Measurements from ENCODE around the gene ARFIP2.

DNA sequence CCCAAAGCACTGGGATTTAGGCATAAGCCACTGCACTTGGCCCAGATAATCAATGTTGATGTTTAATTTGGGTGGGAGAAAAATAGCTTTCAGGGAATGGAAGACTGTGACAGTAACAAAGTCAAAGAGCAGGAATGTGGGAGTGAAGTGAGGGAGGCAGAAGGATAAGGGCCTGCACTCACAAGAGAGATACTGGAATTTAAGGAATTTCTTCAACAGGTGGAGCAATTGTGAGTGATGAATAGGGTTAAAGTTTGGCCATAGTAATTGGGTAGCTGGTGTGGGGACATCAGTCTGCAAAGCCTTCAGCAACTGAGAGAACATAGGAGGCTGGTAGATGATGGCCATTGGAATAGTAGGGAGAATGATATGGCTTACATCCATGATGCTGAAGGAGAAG, 53.6 kb downstream of the ARFIP2 start:
- TF ChIP-seq CTCF (conservative IDR thresholded peaks at IDR 0.05; ENCODE audit: low read depth, low read length) = no peak
- no peak for TF ChIP-seq EZH2 (IDR thresholded peaks at IDR 0.05; ENCODE audit: borderline replicate concordance, low read depth, low read length, poor library complexity, severe bottlenecking)
